Stimulated activated naive B cell treated with anti-CD40 and anti-IgM and Interleukin-4, amounts not matched to agents 10 μg/mL and 1 μg/mL and 100 μg/mL, for 72 hours (primary cell): ENCODE measurements around the gene MORN4.
"Not testable (repeated sequence)": the region's sequence is repeated elsewhere in the genome, so short reads cannot be mapped to it uniquely, and the experiment has no call there.

Experiments
- ATAC-seq, 2 donors: fragments of 150-1000 bp; cut with Tn5 transposase; replicated peaks; 2 replicates each; pipeline ENCODE4 v1.10.0; 2021; ENCODE audit warnings: moderate library complexity in 1 of 2
- DNase-seq: peaks from one replicate; pipeline ENCODE4 v3.0.0; 2021
- H3K27ac Mint-ChIP-seq: one replicate; pipeline ENCODE4 v1.8.0; 2022; ENCODE audit warnings: mild to moderate bottlenecking, mixed read lengths
- H3K27me3 Mint-ChIP-seq, 2 donors: one replicate each; pipeline ENCODE4 v1.8.0; 2022; ENCODE audit warnings: mixed read lengths in 2 of 2
- H3K36me3 Mint-ChIP-seq, 2 donors: one replicate each; pipeline ENCODE4 v1.8.0; 2022; ENCODE audit warnings: mixed read lengths in 2 of 2, mild to moderate bottlenecking in 1 of 2
- H3K4me1 Mint-ChIP-seq, 2 donors: one replicate each; pipeline ENCODE4 v1.8.0; 2022; ENCODE audit warnings: mixed read lengths in 2 of 2, mild to moderate bottlenecking in 1 of 2
- H3K4me3 Mint-ChIP-seq, 2 donors: one replicate each; pipeline ENCODE4 v1.8.0; 2022; ENCODE audit warnings: mild to moderate bottlenecking in 2 of 2, mixed read lengths in 2 of 2, moderate library complexity in 1 of 2
- H3K9me3 Mint-ChIP-seq, 2 donors: one replicate each; pipeline ENCODE4 v1.8.0; 2022; ENCODE audit warnings: mixed read lengths in 2 of 2, mild to moderate bottlenecking in 1 of 2

MORN4 gene

DNA sequence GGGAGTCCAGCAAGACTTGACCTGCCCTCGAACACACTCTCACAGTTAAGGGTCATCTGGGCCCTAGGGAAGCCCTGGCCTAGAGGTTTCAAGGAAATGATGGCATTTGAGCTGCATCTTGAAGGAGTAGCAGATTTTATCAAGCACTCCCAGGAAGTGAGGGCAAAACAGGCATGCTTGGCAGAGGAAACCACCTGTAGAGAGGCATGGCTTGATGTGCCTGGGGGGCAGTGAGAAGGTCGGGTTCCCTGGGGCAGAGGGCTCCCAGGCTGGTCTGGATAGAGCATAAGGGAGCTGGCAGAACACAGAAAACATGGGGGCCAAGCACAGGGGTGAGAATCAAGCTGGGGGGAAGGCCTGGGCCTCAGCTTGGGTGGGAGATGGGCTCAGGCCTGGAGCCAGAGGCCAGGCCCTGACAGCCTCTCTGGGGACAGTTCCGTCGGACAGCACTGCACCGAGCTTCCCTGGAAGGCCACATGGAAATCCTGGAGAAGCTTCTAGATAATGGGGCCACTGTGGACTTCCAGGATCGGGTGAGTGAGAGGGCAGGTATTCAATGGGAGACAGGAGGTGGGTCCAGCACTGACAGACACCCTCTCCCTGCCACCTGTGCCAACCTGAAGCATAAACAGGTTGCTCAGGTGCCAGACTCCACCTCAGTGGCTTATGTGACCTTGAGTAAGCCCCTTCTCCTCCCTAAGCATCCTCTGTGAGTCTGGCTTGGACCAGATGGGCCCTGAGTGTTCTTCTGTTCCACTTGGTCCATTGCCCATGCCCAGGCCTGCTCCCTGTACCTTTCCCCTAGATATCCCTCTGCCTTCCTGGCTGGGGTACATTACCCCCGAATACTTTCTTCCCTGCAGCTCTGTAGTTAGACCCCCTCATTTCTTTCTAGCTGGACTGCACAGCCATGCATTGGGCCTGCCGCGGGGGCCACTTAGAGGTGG is 52.6 kb downstream of the MORN4 start:
- ATAC-seq (no peak), DNase-seq (no peak)
- no peaks in the 10 kb centered on the region for H3K9me3 Mint-ChIP-seq
- H3K4me3 Mint-ChIP-seq = no peak overlapping the region
- H3K27me3 Mint-ChIP-seq = peaks cover 0 to 6% of the 10 kb centered on the region in 2 donors
- peaks cover 0 to 4% of the 10 kb centered on the region in 2 donors for H3K4me1 Mint-ChIP-seq
- H3K27ac Mint-ChIP-seq = no peak overlapping the region
- no peaks in the 10 kb centered on the region for H3K36me3 Mint-ChIP-seq

DNA sequence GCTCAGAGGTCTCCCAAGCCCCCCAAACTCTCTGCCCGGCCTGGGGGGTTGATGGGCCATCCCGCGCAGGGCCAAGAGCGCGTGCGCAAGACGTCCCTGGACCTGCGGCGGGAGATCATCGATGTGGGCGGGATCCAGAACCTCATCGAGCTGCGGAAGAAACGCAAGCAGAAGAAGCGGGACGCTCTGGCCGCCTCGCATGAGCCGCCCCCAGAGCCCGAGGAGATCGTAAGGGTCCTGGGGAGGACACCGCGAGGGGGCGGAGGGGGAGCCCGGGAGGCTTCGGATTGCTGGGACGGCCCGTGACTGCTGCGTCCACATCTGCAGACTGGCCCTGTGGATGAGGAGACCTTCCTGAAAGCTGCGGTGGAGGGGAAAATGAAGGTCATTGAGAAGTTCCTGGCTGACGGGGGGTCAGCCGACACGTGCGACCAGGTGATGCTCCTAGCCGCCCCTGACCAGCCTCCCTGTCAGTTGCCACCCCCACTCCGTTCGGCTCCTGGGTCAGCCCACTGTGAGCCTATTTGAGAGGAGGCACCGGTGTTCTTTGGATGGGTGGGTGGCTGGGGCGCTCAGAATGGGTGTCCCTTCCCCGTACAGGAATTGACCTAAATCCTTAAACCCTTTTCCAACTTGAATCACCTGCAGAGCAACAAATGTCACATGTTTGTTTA is 55.0 kb downstream of the MORN4 start:
- no peaks in the 10 kb centered on the region for H3K36me3 Mint-ChIP-seq
- peaks cover 0 to 4% of the 10 kb centered on the region in 2 donors for H3K4me1 Mint-ChIP-seq
- DNase-seq (no peak), ATAC-seq (no peak)
- H3K4me3 Mint-ChIP-seq = no peak overlapping the region
- no peak overlapping the region for H3K27ac Mint-ChIP-seq
- H3K9me3 Mint-ChIP-seq = no peaks in the 10 kb centered on the region
- H3K27me3 Mint-ChIP-seq = peaks cover 0 to 6% of the 10 kb centered on the region in 2 donors

DNA sequence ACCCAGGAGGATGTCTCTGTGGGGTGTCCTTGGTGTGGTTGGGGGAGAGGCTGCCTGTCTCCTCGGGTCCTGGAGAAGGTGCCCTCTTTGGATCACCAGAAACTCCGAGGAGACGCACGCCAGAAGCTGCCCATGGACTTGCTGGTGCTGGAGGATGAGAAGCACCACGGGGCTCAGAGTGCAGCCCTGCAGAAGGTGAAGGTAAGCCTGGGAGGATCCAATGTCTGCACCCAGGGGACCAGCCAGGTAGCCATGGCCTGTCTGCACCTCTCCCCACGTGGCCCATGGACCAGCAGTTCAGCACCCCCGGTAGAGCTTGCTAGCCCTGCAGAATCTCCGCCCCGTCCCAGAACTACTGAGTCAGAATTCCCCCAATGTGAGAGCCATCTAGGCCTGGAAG is 55.6 kb downstream of the MORN4 start:
- no peak overlapping the region for H3K4me3 Mint-ChIP-seq
- H3K36me3 Mint-ChIP-seq = peaks cover 0 to 3% of the 10 kb centered on the region in 2 donors
- DNase-seq (no peak), ATAC-seq (no peak)
- H3K4me1 Mint-ChIP-seq = peaks cover under 1 to 4% of the 10 kb centered on the region in 2 donors
- peaks cover 0 to 12% of the 10 kb centered on the region in 2 donors for H3K27me3 Mint-ChIP-seq
- H3K9me3 Mint-ChIP-seq = no peaks in the 10 kb centered on the region
- H3K27ac Mint-ChIP-seq = no peak overlapping the region

DNA sequence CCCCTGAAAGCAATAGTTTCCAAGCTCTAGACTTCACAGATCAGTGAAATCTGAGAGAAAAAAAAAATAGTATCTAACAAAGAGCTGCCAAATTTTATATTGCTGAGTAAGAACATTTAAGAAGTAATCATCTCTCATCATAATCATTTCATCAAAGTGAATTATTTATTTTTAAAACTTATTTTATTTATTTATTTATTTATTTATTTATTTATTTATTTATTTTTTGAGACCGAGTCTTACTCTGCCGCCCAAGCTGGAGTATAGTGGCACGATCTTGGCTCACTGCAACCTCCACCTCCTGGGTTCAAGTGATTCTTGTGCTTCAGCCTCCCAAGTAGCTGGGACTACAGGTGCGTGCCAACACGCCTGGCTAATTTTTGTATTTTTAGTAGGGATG is 56.8 kb downstream of the MORN4 start:
- not testable (repeated sequence) for H3K4me1 Mint-ChIP-seq, DNase-seq, H3K36me3 Mint-ChIP-seq, H3K27ac Mint-ChIP-seq, H3K4me3 Mint-ChIP-seq, ATAC-seq, H3K9me3 Mint-ChIP-seq
- peaks cover 0 to 13% of the 10 kb centered on the region in 2 donors for H3K27me3 Mint-ChIP-seq

DNA sequence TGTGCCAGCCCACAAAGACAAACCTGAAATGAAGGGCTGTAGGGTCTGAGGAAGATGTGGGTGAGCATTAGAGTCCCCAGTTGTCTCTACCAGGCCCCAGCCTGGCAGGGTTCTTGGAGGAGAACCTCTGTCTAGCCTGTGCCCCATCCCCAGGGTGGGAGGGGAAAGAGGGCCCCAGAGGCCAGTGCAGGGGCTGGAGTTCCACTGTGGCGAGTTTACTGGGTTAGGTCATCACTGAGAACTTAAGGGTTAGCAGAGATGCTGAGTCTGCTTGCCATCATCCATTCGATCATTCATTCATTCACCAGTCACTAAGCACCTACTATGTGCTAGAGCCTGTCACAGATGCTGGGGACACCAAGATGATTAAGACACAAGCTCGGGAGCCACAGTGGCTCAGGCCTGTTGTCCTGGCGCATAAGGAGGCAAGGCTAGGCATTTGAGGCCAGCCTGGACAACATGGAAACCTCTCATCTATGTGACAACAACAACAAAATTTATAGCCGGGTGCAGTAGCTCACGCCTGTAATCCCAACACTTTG is 58.1 kb downstream of the MORN4 start:
- ATAC-seq (no peak), DNase-seq (no peak)
- Mint-ChIP-seq H3K27ac (no peak overlapping the region), H3K27me3 (peaks cover 0 to 13% of the 10 kb centered on the region in 2 donors), H3K9me3 (no peaks in the 10 kb centered on the region), H3K4me3 (no peak overlapping the region), H3K36me3 (peaks cover 0 to 3% of the 10 kb centered on the region in 2 donors), H3K4me1 (peaks cover 2 to 4% of the 10 kb centered on the region in 2 donors)

DNA sequence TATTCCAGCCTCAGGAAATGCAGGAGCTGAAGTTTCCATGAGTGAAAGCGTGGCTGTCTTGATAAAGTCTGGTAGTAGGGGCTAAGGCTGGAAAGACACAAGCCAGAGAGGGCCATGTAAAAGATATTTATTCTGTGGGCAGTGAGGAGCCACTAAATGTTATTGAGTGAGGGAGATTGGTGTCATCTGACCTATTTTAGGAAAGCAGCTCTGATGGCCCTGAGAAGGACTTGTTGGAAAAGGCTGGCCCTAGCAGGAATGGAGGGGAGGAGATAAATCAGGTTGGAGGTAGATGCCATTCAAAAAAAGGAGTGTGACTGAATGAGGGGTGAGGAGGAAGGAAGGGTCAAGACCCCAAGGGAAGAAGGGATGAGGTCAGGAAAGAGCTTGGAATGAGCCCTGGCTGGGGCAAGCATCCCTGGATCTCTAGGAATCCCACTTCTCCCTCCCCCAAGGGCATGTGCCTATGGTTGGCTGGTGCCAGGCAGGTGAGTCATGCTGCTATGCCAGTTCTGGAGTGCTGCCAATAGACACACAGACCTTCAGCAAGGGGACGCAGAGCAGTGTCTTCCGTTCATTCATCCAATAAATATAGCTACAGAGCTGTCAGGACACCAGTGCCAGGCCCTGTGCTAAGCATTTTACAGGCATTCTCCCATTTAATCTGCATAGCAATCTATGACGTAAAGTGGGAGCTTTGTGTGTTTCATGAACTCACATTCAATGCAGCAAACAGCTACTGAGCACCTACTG is 58.8 kb downstream of the MORN4 start:
- no peaks in the 10 kb centered on the region for H3K9me3 Mint-ChIP-seq
- no peak for DNase-seq
- H3K4me1 Mint-ChIP-seq = peaks cover 2 to 4% of the 10 kb centered on the region in 2 donors
- H3K36me3 Mint-ChIP-seq = peaks cover 0 to 3% of the 10 kb centered on the region in 2 donors
- peaks cover 0 to 13% of the 10 kb centered on the region in 2 donors for H3K27me3 Mint-ChIP-seq
- peak overlapping the region; percentile 42 for H3K27ac Mint-ChIP-seq
- H3K4me3 Mint-ChIP-seq = no peak overlapping the region
- ATAC-seq = no peak

DNA sequence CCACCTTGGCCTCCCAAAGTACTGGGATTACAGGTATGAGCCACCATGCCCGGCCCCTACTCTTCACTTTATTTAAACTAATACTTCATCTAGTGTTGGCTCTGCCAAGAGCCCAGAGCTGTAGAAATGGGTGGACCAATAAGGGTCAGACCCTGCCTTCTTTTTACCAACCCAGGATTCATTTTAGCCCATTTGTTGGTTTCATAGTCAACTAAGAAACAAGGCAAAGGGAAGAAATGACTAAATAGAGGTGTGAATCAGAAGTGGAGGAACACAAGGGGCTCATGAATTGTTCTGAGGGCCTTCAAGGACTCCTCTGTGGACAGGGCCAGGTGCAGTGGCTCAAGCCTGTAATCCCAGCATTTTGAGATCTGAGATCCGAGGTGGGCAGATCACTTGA is 59.6 kb downstream of the MORN4 start:
- H3K36me3 Mint-ChIP-seq = peaks cover 0 to 3% of the 10 kb centered on the region in 2 donors
- H3K27ac Mint-ChIP-seq = no peak overlapping the region
- no peak for DNase-seq
- H3K27me3 Mint-ChIP-seq = peaks cover 0 to 13% of the 10 kb centered on the region in 2 donors
- ATAC-seq = no peak
- no peaks in the 10 kb centered on the region for H3K9me3 Mint-ChIP-seq
- peaks cover 2 to 4% of the 10 kb centered on the region in 2 donors for H3K4me1 Mint-ChIP-seq
- no peak overlapping the region for H3K4me3 Mint-ChIP-seq

DNA sequence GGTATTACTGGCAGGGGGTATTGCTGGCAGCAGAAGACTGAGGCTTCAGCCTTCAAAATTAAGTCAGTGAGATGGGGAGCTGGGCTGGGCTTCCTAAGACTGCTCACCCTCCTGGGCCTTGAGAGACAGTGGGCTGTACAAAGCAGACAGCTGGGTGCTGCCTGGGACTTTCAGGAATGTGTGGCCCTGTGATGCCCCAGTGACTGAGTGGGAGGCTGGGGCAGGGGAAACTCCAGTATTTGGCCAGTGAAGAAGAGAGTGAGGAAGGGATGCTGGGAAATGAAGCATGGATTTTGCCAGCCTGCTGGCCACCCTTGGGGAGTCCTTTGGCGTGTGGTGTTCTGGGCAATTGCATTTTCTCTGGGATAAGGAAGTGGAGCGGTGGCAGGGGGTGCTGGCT is 60.3 kb downstream of the MORN4 start:
- no peaks in the 10 kb centered on the region for H3K9me3 Mint-ChIP-seq
- no peak overlapping the region for H3K4me3 Mint-ChIP-seq
- H3K36me3 Mint-ChIP-seq = peaks cover 0 to 3% of the 10 kb centered on the region in 2 donors
- no peak overlapping the region for H3K27ac Mint-ChIP-seq
- no peak for DNase-seq
- no peak for ATAC-seq
- peaks cover 0 to 13% of the 10 kb centered on the region in 2 donors for H3K27me3 Mint-ChIP-seq
- H3K4me1 Mint-ChIP-seq = peaks cover 2 to 4% of the 10 kb centered on the region in 2 donors

DNA sequence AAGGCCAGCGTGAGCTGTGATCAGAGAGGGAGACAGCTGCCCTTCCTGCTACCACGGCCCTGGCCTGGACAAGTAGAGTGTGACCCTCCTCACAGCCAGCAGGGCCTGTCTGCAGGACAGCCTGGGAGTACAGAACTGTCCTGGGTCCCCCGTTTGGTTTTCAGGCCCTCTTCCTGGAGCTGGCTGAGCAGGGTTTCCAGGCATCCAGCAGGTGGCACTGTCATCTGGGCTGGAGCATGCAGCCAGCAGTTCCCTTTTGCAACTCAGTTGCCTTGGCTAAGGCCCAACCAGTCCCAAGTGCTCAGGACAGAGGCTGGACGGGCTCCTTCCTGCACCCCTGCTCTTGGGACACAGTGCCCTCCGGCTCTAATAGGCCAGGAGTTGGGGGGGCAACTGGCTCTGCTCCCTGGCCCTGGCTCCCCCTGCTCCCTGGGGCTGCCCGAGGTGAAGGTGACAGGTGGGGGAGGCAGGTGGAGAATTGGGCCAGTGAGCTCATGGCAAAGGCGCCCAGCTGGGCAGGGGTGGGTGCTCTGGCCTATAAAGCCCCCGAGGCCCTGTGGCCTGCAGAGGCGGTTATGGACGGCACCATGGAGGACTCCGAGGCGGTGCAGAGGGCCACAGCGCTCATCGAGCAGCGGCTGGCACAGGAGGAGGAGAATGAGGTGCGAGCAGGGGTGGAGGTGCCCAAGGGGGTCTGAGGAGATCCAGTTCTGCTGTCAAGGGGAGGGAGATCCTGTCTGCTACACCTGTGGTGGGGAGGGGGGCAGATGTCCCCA is 60.9 kb downstream of the MORN4 start, which contains the start of gene ANKRD2:
ANKRD2 (plus strand) TSS at position 566 of the 776 bp plus-strand sequence; CDS start at position 576, 10 bp downstream.
- Mint-ChIP-seq H3K4me1 (peaks cover 2 to 4% of the 10 kb centered on the region in 2 donors), H3K9me3 (no peaks in the 10 kb centered on the region), H3K27me3 (peaks cover 0 to 7% of the 10 kb centered on the region in 2 donors), H3K4me3 (no peak within 1 kb of the TSS), H3K36me3 (peaks cover 0 to 3% of the 10 kb centered on the region in 2 donors), H3K27ac (no peak within 1 kb of the TSS)
- ATAC-seq (peak; percentile 90 to 94), DNase-seq (peak; percentile 54)

DNA sequence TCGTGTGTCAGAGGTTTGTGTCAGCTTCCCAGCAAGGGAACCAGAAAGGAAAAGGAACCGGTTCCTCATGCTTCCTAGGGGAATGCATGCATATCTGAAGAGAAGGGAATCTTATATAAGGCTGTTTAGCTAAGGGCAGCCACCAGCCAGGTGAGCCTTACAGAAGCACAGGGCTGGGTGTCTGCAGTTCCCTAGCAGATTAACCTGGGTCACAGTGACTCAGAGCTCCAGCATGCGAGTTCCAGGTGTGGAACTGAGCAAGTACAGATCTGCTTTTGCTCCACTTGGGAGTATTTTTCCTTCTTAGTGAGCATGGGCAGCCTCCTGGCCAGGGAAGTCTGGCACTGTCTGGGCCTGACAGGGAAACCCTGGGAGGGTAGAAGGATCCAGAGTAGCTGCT is 61.7 kb downstream of the MORN4 start:
- peaks cover 2 to 4% of the 10 kb centered on the region in 2 donors for H3K4me1 Mint-ChIP-seq
- H3K27ac Mint-ChIP-seq = no peak overlapping the region
- H3K27me3 Mint-ChIP-seq = peaks cover 0 to 7% of the 10 kb centered on the region in 2 donors
- H3K36me3 Mint-ChIP-seq = peaks cover 0 to 3% of the 10 kb centered on the region in 2 donors
- ATAC-seq (no peak), DNase-seq (no peak)
- H3K9me3 Mint-ChIP-seq = no peaks in the 10 kb centered on the region
- no peak overlapping the region for H3K4me3 Mint-ChIP-seq

DNA sequence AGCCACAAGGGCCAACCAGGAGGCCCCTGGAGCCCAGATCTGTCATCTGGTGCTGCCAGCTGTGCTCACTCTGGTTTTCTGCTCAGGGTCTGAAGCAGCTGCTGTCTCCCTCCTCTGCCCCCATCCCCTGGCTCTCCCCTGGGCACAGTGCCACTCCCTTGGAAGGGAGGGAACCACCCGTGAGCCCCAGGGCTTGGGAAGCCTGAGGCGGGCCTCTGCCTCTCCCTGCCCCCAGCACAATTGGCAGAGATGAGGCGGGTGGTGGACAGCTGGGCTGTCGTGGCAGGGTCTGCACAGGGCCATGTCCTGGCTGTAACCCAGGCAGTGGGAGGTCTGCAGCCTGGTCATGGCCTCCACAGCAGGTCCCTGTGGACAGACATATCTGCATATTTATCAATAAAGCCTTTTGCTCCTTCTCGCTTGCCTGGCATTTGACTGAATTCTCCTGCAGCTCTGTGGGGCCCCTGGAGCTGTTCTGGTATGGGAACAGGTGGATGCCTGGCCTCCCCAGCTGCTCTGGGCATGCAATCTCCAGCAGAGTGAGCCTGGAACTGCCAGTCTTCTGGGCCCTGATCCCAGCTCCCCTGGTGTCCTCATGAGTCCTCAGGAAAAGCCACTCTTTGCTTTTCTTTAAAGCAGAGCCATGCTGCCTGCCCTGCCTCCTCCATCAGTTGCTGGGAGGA is 62.4 kb downstream of the MORN4 start:
- DNase-seq (no peak), ATAC-seq (no peak)
- no peak overlapping the region for H3K27ac Mint-ChIP-seq
- H3K9me3 Mint-ChIP-seq = no peaks in the 10 kb centered on the region
- peaks cover under 1 to 2% of the 10 kb centered on the region in 2 donors for H3K4me1 Mint-ChIP-seq
- H3K27me3 Mint-ChIP-seq = peaks cover 0 to 7% of the 10 kb centered on the region in 2 donors
- H3K4me3 Mint-ChIP-seq = no peak overlapping the region
- H3K36me3 Mint-ChIP-seq = peaks cover 0 to 3% of the 10 kb centered on the region in 2 donors

DNA sequence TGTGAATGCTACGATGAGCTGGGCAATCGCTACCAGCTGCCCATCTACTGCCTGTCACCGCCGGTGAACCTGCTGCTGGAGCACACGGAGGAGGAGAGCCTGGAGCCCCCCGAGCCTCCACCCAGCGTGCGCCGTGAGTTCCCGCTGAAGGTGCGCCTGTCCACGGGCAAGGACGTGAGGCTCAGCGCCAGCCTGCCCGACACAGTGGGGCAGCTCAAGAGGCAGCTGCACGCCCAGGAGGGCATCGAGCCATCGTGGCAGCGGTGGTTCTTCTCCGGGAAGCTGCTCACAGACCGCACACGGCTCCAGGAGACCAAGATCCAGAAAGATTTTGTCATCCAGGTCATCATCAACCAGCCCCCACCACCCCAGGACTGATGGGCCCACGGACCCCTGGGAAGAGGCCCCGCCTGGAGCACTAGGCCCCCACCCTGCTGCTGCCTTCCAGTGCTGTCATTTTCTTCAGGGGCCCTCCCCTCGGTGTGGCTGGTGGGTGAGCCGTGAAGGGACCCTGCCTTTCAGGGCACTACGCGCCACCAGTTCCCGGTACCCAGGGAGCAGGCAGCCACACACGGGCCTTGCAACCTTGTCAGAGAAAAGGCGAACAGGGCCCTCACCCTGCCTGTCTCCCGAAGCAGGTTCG is 63.0 kb downstream of the MORN4 start:
- Mint-ChIP-seq H3K4me3 (no peak overlapping the region), H3K9me3 (no peaks in the 10 kb centered on the region), H3K27ac (no peak overlapping the region), H3K4me1 (peaks cover 0 to 2% of the 10 kb centered on the region in 2 donors), H3K36me3 (peaks cover 0 to 3% of the 10 kb centered on the region in 2 donors), H3K27me3 (peaks cover 0 to 7% of the 10 kb centered on the region in 2 donors)
- ATAC-seq = no peak
- DNase-seq = no peak
